BE2C (cell line): Measurements from ENCODE around the gene RAB2B.

Source experiments
- DNase-seq: peaks from one replicate; pipeline ENCODE4 v3.0.0-alpha.2; 2020
- H3K27me3 ChIP-seq: fragments of 250-450 bp; sonication (Bioruptor Pico); 2 replicates; pipeline ENCODE4 v1.5.1; 2020; ENCODE audit warnings: mild to moderate bottlenecking
- H3K36me3 ChIP-seq: fragments of 250-450 bp; sonication (Bioruptor Pico); 2 replicates; pipeline ENCODE4 v1.5.1; 2020; ENCODE audit warnings: mild to moderate bottlenecking
- H3K4me1 ChIP-seq: fragments of 250-450 bp; sonication (Bioruptor Pico); 2 replicates; pipeline ENCODE4 v1.5.1; 2020
- H3K4me3 ChIP-seq: 2 replicates; pipeline ENCODE4 v1.5.1; 2011; ENCODE audit warnings: low read depth, low read length
- H3K9me3 ChIP-seq: fragments of 250-450 bp; sonication (Bioruptor Pico); 2 replicates; pipeline ENCODE4 v1.5.1; 2020
- CTCF ChIP-seq: IDR thresholded peaks from 2 replicates; pipeline ENCODE4 v1.5.1; 2012; ENCODE audit warnings: mild to moderate bottlenecking, low read depth, low read length

The RAB2B gene

GRCh38 chr14:21428930-21429329 is 47.8 kb downstream of the RAB2B start:
- TF ChIP-seq CTCF, result no peak
- DNase-seq, result no peak
- H3K36me3 ChIP-seq, result peaks cover 67% of the 10 kb centered on the region

GRCh38 chr14:21426692-21427091 is 50.1 kb downstream of the RAB2B start:
- Histone ChIP-seq H3K4me1 (no peaks in the 10 kb centered on the region), H3K36me3 (peaks cover 88% of the 10 kb centered on the region), H3K9me3 (no peaks in the 10 kb centered on the region), H3K4me3 (no peak overlapping the region), H3K27me3 (no peaks in the 10 kb centered on the region)
- no peak for DNase-seq
- TF ChIP-seq CTCF, result no peak

More at GRCh38 chr14:21428930-21429329, 47.8 kb downstream of the RAB2B start:
- no peaks in the 10 kb centered on the region for H3K27me3 ChIP-seq
- H3K4me3 ChIP-seq, result no peak overlapping the region
- no peaks in the 10 kb centered on the region for H3K9me3 ChIP-seq
- H3K4me1 ChIP-seq, result no peaks in the 10 kb centered on the region

- no peak overlapping the region for H3K4me3 ChIP-seq
- no peaks in the 10 kb centered on the region for H3K4me1 ChIP-seq
- H3K9me3 ChIP-seq, result no peaks in the 10 kb centered on the region
- H3K27me3 ChIP-seq, result no peaks in the 10 kb centered on the region
- TF ChIP-seq CTCF, result no peak
- DNase-seq, result no peak
- H3K36me3 ChIP-seq, result peaks cover 67% of the 10 kb centered on the region
These were observed 57.2 kb downstream of the RAB2B start for GRCh38 chr14:21419528-21419927.

- Histone ChIP-seq H3K36me3 (peaks cover 60% of the 10 kb centered on the region), H3K27me3 (no peaks in the 10 kb centered on the region), H3K4me1 (no peaks in the 10 kb centered on the region), H3K4me3 (no peak overlapping the region), H3K9me3 (no peaks in the 10 kb centered on the region)
- no peak for DNase-seq
- TF ChIP-seq CTCF, result no peak
These were observed 61.4 kb downstream of the RAB2B start for GRCh38 chr14:21415329-21415728.

- Histone ChIP-seq H3K36me3 (peaks cover 59% of the 10 kb centered on the region), H3K9me3 (no peaks in the 10 kb centered on the region), H3K4me1 (no peaks in the 10 kb centered on the region), H3K27me3 (no peaks in the 10 kb centered on the region), H3K4me3 (no peak overlapping the region)
- TF ChIP-seq CTCF, result no peak
- DNase-seq, result no peak
These were observed 62.6 kb downstream of the RAB2B start for GRCh38 chr14:21414137-21414631.
